ENCODE measurements around the gene PARD3B. TPM values are rescaled to one million over a fixed set of nuclear protein-coding genes. Genes with fewer than 3 reads are reported as not detected.

The PARD3B gene
- total RNA-seq, 1 donor from 2014 or later = 21.7 TPM

DNA sequence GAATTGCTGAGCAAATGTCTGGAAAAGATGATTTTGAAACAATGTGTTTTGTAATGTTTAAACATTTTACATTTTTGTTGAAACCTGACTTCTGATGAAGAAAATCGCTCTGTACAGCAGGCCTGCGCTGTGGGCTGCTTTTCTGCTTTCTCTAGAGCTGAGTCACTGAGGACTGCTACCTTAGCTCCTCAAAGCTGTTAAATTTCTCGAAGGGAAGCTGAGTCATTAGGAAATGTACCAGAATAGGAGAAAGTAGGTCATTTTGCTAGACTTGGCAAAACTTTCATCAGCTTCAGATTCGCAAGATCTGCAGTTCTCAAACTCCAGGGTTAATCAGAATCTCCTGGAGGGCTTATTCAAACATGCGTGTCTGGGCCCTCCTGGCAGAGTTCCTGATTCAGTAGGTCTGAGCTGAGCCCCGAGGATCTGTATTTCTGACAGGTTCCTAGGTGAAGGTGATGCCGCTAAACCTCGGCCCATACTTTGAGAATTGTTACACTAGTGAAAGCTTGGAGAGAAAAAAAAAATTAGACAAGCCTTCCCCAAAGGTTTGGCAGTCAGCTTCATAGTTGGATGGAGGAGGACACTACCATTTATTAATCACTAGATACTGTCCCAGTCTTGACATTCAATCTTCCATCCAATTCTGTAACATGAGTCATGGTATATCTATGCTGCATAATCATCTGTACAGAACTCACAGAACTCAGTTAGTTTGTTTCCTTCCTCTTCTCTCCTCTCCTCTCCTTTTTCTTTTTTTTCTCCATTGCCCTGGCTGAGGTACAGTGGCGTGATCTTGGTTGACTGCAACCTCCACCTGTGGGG is 297.6 kb downstream of the PARD3B start:
- DNase-seq = peak; percentile 70

DNA sequence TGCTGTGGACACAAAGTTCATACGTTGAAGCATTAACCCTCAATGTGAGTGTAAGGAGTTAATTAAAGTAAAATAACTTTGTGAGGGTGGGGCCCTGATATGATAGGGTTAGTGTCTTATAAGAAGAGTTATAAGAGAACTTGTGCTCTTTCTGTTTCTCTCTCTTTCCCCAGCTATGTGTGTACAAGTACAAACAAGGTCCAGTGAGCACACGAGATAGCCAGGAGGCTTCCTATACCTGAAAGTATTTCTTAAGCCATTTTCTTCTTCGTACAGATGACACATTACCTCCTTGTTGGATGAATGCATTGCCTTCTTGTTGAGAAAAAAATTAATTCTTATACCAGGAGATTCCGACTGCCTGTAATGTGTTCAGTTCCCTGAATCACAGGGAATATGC is 301.2 kb downstream of the PARD3B start:
- DNase-seq = no peak

- peak; percentile 48 for DNase-seq
These were observed 304.6 kb downstream of the PARD3B start for GRCh38 chr2:204849892-204850291.

DNA sequence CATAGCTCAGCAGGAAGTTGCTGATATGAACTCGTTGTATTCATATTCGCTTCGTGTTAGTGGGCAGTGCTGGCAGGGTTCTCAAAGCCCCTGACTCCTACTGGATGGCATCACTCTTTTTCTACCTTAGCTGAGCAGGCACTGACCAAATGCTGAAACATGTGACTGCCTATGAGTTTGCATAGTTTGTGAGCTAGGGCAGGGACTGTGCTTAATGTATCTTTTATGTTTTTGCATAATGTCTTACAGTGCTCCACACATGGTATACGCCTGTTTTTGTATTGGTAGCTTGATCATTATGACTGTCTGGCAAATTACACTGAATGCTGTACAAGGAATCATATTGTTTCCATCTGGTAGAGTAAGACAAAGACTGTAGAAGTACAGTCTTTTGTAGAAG is 305.3 kb downstream of the PARD3B start:
- DNase-seq = peak; percentile 77

DNA sequence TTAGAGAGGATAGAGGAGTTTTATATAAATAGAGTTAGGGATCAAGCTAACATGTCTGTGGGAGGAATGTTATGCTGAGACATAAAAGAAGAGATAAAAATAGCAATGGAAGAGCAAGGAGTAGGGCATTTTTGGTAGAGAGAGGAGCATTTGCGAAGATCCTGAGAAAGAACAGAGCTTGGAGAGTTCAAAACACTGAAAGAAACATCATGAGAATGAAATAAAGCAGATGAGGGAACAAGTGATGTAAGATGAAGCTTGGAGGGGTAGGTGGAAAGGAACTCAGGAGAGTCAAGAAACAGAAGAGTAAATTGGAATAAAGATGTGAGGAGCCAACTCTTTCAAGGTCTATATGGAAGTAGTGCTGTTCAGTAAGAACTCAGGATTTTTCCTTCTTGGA is 308.6 kb downstream of the PARD3B start:
- DNase-seq = no peak

GRCh38 chr2:204860274-204860673 is 315.0 kb downstream of the PARD3B start:
- no peak for DNase-seq

- no peak for DNase-seq
These were observed 317.5 kb downstream of the PARD3B start for GRCh38 chr2:204862809-204863208.

- DNase-seq = no peak
These were observed 318.1 kb downstream of the PARD3B start for GRCh38 chr2:204863336-204863735.

DNA sequence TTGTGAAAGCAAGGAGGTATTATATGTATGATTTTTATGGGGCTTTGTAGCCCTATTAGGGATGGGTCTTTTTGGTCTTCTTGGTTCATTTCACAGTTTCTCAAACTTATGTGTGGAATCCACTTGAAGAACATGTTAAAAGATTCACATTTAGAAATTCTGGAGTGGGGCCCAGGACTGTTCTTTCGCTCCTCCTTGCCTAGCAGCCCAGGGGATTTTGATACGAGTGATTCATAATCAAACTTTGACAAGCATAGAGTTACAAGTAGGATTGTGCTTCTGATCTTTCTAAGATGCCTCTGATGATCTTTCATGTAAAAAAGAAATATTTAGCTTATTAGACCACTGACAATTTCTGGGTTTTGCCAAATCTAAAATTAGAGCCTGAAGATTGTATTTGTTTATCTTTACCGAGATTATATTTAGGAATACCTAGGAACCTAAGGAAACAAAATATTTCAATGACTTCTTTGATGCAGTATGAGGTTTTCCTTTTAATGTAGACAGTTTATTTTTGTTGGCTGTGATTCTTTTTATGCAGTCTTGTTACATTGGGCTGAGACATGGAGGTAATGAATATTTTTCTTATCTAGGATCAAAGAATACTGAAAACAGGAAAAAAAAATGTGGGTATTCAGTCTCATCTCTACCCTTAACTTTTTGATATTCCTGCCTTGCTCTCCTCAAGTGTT is 324.0 kb downstream of the PARD3B start:
- no peak for DNase-seq

DNA sequence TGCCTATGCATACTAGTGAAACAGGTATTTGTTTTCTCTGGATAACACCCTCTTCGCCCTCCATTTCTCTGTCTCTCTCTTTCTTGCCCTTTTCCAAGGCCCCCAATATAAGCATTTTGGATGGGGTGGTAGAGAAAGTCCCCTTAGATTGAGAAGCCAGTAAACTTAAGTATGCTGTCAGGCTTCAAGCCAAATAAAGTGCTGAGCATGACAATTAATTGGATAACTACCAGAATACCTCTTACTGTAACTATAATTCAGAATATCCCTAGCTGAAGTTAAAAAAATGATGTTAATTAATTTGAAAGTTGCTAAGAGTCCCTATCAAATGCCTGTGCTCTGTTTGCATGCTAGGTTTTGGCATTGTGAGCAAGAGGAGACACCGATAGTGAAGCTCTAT is 324.8 kb downstream of the PARD3B start:
- DNase-seq = no peak

- DNase-seq = peak; percentile 42
These were observed 326.1 kb downstream of the PARD3B start for GRCh38 chr2:204871231-204871953.

DNA sequence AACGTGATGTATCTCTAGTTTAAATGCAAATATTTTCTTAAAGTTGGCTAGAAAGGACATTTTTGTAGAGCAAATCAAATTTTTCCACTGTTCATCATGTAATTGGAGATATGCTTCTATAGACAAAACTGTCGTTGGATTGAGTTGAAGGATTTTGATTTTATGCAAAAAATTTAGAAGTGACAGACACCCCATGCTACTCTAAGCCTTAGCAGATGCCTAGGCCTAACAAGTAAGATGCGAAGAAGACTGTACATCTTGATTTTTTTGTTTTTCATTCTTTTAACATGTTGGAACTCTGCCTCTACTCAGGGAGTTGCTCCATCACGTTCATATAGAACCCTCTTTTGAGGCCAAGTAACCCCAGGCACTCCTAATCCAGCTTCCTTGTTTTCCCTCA is 331.0 kb downstream of the PARD3B start:
- no peak for DNase-seq

DNA sequence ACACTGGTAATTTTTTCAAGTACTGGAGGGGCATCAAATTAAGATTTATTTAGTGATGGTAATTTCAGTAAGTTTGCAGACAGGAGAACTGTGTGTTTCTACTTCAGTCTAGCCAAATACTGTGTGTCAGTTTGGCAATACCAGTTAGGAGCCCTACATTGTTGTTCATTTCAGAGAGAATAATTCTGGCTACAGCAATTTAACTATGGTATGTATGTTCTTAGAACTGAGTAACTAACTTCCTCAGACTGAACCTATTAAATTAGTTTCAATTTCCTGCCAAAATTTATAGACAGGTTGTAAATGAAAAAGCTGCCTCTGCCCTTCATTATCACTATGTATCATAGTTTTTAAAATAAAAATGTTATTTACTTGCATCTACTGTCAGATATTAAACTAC is 332.4 kb downstream of the PARD3B start:
- no peak for DNase-seq

- no peak for DNase-seq
These were observed 335.7 kb downstream of the PARD3B start for GRCh38 chr2:204880928-204881327.

DNA sequence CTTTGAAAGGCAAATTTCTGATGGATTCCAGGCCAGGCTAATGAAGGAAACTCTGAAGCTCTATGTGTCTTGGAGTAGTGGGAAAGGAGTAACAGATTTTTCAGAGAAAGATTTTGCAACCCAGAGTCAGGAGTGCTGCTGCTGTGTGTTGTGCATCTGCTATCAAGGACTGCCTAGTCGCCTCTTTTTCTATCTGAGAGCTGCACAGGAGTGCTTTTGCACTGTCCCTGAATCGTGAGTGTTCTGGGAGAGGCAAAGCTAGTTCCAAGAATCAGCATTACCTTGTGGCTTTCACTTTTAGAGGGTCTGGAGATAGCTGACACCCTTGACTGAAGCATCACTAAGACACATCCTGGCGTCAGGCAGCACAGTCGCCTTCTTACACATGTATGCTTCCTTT is 336.4 kb downstream of the PARD3B start:
- no peak for DNase-seq

- no peak for DNase-seq
These were observed 340.5 kb downstream of the PARD3B start for GRCh38 chr2:204885747-204886146.

DNA sequence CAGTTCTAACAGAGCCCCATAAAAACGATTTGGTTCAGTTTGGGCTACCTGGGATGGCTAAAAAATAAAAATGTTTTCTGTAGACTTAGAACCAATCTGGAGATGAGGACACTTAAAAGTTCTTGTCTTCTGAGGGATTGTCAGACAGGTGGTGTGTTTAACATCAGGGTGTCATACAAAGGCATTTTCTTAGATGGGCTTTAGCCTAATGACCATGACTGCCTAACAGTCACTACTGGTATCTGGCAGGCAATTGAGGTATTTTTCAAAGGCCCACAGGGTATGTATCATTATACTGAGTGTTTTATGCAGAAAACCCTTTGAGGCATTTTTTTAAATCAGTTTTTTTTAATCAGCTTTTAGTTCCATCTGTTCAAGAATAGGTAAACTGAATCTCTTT is 341.4 kb downstream of the PARD3B start:
- DNase-seq = no peak

GRCh38 chr2:204888222-204888621 is 342.9 kb downstream of the PARD3B start:
- no peak for DNase-seq

DNA sequence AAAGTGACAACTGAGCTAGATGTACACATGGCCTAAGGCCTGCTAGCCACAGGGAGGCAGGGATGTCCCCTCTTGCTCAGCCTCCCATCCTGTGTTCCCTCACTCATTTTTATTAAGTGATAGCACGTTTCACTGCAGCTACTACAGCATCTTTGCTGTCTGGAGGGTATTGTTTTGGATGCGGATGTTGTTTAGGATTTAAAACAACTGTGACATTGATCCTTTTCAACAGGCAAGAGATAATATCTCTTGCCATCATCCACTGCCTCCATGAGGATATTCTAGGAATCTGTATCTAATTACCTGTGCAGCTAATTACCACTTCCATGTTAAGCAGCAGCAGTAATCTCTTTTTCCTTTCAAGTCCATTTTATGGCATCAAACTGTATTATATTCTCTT is 345.4 kb downstream of the PARD3B start:
- DNase-seq = no peak

GRCh38 chr2:204891739-204892138 is 346.5 kb downstream of the PARD3B start:
- no peak for DNase-seq

- no peak for DNase-seq
These were observed 347.4 kb downstream of the PARD3B start for GRCh38 chr2:204892506-204893255.

- DNase-seq = no peak
These were observed 350.9 kb downstream of the PARD3B start for GRCh38 chr2:204896146-204896545.
